Stimulated activated CD8-positive, alpha-beta memory T cell treated with anti-CD3 and anti-CD28 coated beads, Interleukin-15, amount 100 ng/mL, for 4 hours (primary cell): Measurements from ENCODE around the gene TMC1.
"Not testable (repeated sequence)": the region's sequence is repeated elsewhere in the genome, so short reads cannot be mapped to it uniquely, and the experiment has no call there.

Experiments used
- DNase-seq, 2 donors: peaks; one replicate each; pipeline ENCODE4 v3.0.0-alpha.2; 2020; ENCODE audit warnings: low read depth in 2 of 2

The TMC1 gene

DNA sequence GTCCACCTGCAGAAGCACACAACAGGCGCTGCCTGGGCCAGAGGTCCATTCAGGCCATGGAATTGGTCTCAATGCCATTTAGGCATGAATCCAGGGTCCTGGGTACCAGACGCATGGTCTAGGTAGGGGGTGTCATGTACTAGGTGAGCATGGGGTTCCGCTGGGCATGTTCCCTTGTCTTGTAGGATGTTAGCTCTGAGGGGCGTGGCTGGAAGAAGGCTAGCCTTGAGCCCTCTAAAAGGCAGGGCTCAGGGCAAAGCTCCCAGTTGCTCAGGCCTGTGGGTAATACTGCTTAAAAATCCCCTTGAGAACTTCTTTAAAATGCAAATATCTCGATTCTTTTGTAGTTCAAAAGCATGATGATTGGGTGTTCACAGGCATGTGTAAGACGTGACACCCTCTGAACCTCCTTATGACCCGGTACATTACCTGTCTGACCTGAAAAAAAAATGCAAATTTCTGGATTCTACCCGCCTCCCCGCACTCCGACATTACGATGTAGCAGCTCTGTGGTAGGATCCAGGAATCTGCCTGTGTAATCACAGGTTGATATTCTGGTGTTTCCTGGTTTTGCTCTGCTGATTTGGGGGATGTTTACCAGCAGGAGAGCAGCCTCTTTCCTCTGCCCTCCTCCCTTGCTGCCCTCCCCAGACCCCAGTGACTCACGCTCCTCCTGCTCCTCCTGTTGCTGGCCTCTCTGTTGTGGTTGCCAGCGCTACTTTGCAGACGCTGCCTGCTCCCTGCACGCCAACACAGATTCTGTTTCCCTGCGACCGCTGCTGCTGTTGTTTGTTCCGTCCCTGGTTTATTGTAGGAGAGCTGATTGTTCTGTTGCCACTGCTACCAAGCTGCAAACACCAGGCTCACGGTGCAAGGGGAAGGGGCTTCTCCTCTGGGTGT lies 5.7 kb downstream of the TMC1 start:
- DNase-seq: peak; percentile 46 to 51

DNA sequence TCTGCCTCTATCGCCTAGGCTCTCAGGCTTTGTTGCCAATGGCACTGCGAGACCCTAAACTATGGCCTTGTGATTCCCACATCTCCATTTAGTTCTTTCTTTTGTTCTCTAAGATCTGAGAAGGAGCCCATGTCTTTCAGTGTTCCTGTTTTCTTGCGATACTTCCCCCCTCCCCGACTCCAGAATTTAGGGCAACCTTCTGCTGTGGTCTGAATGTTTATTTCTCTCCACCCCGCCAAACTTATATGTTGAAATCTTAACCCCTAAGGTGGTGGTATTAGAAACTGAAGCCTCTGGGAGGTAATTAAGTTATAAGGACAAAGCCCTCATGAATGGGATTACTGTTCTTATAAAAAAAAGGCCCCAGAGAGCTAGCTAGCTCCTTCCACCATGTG lies 6.4 kb downstream of the TMC1 start:
- no peak for DNase-seq

DNA sequence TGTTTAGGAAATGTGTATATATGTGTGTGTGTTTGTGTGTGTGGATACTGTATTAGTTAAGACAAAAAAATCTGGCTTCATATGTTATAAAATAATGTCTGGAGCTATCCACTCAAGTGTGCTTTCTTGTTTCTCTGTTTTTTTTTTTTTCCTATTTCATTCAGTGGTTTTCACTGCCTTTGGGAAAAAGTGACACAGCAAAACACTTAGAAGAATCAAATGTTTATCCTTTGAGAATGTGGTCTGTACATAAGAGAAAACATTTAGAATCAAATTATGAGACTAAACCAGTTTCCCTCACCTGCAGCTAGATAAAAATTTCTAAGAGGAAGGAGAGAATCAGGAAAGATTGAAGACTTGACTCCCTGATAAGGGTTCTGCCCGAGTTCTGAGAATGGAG lies 8.1 kb downstream of the TMC1 start:
- no peak for DNase-seq

DNA sequence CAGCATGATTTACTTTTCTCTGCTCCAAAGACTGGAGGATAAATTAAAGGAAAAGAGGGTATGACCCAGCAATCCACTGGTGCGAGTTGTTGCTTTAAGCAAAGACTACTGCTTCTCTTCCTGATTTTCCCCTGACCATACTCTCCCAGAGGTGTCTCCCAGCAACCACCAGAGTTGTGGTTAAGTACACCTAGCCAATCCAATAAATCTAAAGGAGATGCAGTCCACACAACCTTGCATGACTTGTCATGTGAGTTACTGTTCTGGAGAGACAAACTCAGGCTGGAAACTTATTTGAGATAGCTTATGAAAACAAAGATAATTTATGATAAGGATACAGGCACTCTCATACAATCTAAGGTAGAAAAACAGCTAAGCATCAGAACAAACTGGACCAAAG lies 11.9 kb downstream of the TMC1 start:
- no peak for DNase-seq

DNA sequence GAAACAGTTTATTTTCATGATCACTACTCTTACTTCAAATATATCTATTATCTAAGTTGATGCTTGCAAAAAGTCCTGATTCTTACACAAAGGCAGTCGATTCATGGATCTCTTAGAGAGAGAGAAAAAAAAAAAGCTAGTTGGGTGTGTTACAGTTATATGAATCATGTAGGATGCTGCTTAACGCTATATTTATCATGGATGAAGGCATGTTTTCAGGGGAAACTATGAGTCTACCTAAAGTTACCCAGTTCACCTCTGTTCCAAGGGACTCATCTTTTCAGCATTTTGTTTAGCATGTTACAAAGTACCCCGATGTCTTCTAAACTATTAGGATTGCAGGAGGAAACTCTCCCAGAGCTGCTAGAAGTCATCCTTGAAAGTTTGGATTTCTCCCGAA lies 13.5 kb downstream of the TMC1 start:
- DNase-seq: no peak

DNA sequence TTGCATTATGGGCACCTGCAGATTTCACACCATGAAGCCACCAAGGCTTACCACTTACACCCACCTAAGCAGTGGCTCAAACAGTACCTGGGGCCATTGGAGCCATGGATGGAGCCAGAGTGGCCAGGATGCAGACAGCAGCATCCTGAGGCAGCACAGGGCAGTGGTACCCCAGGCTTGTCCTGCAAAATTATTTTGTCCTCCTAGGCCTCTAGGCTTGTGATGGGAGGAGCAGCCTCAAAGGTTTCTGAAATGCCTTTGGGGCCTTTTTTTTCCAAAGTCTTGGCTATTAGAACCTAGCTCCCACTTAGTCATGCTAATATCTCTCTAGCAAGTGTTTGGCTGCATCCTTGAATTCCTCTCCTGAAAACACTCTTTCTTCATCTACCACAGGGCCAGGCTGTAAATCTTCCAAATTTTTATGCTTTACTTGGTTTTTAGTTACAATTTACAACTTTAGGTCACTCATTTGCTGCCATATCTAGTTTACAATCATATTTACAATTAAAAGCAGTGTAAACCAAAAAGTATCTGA lies 15.7 kb downstream of the TMC1 start:
- DNase-seq: no peak

DNA sequence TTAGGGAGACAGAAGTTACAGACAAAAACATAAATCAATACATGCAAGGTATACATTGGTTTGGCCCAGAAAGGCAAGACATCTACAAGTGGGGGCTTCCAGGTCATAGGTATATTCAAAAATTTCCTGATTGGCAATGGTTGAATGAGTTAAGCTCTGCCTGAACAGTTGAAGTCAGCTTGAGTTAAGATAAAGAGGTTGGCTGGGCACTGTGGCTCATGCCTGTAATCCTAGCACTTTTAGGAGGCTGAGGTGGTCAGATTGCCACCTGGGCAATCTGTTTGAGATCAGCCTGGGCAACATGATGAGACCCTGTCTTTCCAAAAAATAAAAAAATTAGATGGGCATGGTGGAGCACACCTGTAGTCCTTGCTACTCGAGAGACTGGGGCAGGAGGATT lies 16.3 kb downstream of the TMC1 start:
- no peak for DNase-seq

DNA sequence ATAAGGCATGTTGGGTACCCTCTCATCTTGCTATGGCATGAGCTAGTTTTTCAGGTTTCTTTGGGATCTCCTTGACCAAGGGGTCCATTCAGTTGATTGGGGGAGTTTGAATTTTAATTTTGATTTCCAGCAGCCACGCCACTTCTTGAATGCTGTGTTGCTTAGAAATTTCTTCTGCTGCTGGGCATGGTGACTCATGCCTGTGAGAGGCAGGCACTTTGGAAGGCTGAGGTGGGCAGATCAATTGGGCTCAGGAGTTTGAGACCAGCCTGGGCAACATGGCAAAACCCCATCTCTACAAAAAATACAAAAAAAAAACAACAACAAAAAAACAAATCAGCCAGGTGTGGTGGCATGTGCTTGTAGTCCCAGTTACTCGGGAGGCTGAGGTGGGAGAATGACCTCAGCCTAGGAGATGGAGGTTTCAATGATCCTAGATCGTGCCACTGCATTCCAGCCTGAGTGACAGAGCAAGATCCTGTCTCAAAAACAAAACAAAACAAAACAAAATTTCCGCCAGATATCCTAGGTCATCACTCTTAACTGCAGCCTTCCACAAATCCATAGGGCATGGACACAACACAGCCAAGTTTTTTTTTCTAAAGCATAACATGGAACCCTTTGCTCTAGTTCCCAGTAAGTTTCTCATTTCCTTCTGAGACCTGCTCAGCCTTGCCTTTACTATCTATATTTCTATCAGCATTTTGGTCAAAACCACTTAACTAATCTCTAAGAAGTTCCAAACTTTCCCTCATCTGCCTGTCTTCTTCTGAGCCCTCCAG lies 17.7 kb downstream of the TMC1 start:
- DNase-seq: no peak

DNA sequence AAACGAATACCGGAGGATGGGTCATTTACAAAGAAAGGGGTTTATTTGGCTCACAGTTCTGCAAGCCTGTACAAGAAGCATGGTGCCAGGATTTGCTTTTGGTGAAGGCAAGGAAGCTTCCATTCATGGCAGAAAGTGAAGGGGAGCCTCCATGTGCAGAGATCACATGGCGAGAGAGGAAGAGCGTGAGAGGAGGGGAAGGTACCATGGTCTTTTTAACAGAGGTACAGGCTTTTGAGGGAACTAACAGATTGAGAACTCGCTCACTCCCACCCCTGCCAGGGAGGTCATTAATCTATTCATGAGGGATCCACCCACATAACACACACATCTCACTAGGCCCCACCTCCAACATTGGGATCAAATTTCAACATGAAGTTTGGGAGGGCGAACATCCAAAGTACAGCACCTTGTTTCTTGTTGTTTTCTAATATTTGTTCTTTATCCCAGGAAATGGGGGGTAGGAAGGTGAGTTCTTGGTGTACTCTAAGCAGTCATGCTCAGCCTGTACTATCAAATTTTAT lies 18.5 kb downstream of the TMC1 start:
- no peak for DNase-seq

DNA sequence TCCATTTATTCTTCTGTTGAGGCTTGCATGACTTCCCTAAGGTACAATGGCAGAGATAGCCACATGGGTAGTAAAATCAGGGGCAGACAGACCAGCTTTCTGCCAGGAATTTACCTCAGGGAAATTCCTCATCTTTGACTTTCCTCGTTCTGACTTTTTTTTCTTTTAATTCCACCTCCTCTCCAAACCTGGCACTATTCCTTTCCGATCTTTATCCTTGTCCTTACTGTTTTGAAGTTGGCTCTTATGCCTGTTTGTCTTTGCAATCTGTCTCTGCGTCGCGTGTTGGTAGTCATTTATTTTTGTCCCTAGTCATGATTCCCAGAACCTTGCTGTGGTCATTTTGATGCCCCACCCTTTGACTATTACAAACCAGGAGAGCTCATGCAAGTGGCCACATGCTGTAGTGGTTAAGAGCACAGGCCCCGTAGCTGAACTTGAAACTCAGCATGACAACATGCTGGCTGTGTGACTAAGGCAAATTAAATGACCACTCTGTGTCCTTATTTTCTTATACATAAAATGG lies 19.0 kb downstream of the TMC1 start:
- no peak for DNase-seq

DNA sequence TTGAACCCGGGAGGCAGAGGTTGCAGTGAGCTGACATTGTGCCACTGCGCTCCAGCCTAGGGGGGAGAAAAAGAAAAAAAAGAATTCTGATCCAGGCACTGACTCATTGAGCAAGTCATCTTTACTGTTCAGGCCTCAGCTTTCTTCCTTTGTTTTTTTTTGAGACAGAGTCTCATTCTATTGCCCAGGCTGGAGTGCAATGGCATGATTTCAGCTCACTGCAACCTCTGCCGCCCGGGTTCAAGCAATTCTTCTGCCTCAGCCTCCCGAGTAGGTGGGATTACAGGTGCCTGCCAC lies 21.1 kb downstream of the TMC1 start:
- not testable (repeated sequence) for DNase-seq

DNA sequence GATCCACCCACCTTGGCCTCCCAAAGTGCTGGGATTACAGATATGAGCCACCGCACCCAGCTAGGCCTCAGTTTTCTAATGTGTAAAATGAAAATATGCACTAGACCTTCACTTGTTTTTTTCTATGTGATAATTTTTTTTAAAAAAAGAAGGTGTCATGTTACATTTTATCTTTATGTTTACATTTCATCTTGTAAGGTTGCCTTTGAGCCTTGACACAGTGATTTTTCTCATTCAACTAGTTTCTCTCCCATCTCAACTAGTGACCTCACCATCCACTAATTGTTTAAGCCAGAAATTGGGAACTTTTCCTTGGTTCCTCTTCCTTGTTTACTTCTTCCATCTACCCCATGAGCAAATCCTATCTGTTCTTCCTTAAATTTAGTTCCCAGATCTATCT lies 21.5 kb downstream of the TMC1 start:
- DNase-seq: no peak

DNA sequence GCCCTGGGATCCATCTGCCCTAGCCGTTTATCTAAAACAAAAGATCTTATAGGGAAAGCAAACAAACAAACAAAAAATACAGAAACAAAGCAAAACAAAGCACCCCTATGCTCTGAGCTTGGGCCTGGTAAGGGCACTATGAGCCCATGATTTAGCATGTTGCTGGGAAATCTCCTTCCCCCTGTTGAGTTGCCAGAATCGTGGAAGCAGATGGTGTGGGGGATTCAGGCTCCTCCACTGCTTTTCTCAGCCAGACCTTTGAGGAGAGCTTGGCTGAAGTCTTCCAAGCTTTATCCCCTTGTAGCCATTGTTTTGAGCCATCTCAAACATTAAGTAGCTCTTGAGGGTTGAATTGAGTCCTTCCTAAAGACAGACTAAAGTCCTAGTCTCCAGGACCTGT lies 29.9 kb downstream of the TMC1 start:
- DNase-seq: no peak

DNA sequence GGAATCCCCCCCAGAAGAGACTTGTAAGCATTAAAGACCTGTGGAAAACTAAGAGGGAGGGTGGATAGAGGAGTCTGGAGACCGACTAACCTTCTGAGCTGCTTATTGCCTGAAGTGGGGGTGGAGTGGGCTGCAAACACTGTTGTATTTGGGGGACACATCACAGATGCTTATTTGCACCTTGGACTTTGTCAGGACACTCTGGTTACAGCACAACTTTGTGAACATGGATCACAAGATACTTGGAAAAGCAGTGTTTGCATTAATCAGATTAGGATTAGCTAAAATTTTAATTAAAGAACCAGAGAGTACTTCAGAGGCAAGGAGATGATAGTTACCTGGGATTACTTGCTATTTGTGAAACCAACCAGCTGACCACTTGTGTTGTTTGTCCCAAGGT lies 30.9 kb downstream of the TMC1 start:
- no peak for DNase-seq

DNA sequence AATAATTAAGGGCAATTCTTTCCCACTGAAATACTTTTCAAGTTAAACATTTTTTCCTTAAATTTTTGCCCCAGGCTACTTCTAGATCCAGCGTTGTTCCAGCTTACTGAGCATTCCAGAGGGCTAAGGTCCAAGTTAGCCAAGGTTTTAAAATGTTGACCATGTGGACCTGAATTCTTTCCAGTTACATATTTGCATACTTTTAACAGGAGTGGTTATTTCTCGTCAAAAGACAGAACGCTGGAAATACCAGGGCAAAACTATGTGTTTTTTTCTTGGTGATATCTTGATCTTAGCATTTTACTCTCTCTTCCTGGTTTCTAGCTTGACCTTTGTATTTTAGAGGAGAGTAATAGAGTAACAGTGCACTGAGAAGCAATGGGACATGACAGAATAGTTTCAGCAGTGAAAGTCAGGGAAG lies 32.8 kb downstream of the TMC1 start:
- DNase-seq: no peak

DNA sequence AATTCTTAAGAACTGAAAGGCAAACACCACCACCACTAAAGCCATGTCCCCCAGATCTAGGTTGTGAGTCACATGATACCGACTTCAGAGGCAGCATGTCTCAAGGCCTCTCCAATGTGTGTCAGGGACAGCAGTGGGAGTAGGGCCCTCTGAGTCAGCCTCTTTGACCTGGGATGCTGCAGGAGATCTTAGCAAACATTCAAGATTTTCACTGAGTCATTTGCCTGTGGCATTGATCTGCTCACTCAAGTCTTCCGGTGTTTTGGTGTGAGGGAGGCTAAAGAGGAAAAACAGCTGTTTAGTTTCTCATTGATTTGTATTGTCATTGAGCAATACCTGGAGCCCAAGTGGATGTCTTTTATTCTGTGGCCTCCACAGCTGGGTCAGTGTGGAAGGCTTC lies 36.1 kb downstream of the TMC1 start:
- DNase-seq: peak; percentile 32 to 52

DNA sequence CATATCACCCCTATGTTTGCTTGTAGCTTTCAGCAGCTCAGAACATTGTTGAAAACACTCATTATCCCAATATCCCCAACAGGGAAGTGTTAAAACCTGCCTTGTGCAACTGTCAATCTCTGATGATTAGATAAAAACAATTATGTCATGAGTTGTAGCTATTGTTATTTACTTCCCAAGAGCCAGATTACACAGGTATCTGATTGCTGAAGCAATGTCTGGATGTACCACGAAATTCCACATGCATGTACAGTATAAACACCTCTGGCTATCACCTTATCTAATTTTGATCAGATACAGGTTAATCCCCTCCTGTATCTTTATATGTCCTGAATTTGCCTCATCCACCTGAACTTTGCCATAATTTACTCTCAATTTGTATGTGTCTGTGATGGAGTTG lies 38.7 kb downstream of the TMC1 start:
- DNase-seq: no peak

DNA sequence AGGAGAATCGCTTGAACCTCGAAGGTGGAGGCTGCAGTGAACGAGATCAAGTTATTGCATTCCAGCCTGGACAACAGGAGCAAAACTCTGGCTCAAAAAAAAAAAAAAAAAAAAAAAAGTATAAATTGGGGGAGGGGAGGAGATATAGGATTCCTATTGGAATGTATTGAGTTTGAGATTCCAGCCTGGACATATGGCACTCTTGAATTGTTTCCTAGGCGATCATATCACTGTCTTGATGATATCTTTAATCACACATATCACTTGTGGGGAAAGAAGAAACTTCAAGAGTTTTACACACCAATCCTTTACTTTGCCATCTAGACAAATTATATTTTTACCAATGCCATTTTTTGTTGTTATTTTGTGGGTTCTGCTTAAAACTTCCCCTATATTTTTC lies 42.4 kb downstream of the TMC1 start:
- no peak for DNase-seq

DNA sequence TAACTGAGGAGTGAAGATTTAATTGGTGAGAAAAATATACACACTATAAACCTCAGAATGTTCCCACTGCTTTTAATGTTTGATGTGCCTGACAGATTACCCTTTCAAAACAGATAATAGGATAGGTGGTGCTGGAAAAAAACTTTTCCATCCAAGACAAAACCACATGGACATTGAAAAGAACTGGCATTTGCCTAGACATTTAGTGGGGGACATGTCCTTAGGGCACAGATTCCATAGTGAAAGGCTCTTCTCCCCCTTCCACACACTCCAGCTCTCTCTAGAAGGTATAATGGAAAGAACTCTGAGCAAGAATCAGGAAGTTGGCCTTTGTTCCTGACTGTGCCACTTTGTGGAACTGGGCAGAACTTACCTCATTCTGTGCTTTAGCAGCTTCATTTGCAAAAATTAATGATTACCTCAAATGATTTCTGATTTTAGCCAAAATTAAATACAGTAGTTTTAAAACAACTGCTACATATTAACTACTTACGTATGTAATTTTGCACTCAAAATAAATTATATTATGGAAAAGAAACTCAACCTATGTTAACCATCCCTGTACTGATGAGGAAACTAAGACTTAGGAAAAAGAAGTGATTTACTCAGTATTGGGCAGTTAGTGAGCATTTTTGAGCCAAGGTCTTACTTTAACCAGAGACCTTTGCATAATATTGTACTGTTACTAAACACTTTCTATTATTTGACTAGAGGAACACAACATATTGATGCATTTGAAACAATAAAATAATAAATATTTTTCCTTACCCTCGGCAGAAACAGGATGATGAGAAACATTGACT lies 43.3 kb downstream of the TMC1 start:
- DNase-seq: no peak

DNA sequence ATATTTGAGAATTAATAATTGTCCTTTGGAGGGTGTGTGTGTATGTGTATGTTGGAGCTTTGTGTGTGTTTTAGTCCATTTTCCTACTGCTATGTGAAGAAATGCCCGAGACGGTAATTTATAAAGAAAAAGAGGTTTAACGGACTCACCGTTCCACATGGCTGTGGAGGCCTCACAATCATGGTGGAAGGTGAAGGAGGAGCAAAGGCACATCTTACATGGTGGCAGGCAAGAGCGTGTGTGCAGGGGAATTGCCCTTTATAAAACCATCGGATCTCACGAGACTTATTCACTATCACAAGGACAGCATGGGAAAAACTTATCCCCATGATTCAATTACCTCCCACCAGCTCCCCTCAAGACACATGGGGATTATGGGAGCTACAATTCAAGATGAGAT lies 44.1 kb downstream of the TMC1 start:
- DNase-seq: no peak

DNA sequence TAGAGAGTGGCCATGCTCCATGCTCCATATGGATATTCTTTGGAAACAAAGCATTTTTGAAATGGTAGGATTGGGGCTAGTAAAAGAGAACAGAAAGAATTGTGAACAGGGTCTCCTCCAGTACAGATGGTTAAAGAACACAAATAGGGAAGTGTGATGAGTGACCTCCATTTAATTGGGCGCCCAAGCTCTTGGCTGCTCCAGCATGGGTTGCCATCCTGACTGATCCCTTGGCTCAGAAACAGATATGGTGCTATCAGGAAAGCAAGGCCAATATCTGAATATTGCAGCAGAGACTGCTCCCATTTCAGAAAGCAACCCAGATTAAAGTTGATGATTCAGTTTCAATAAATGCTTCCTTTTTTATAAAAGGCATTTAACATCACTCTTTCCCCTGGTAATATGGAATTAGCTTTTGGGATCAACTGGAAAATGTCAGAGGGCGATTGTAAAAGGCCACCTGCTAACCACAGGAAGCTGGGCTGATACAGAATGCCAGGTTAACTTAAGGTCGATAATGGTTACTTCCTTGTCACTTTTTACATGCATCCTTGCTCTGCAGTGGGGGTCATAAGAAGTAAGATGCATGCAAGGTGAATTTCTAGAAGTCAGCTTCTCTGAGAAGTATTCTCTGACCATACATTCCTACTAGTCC lies 52.9 kb downstream of the TMC1 start:
- no peak for DNase-seq
